Mucosa of rectum (tissue), 2 donors: ENCODE data around the gene ALDH9A1.
A peak's percentile ranks its signal among the peaks of the same experiment; 100 is the strongest.
"Not testable (repeated sequence)": the region's sequence is repeated elsewhere in the genome, so short reads cannot be mapped to it uniquely, and the experiment has no call there.

Experiments
- H3K27ac ChIP-seq, 2 donors: one replicate each; pipeline ENCODE4 v1.7.0; 2013; ENCODE audit warnings: inconsistent platforms in 2 of 2, low read depth in 2 of 2, low read length in 2 of 2
- H3K27me3 ChIP-seq, 2 donors: one replicate each; pipeline ENCODE4 v1.7.0; 2013; ENCODE audit warnings: low read length in 2 of 2; ENCODE audit not compliant: control insufficient read depth in 2 of 2, insufficient read depth in 2 of 2
- H3K36me3 ChIP-seq, 2 donors: one replicate each; pipeline ENCODE4 v1.7.0; 2013; ENCODE audit warnings: low read length in 2 of 2; ENCODE audit not compliant: control insufficient read depth in 2 of 2, insufficient read depth in 2 of 2
- H3K4me1 ChIP-seq, 2 donors: one replicate each; pipeline ENCODE4 v1.7.0; 2013; ENCODE audit warnings: low read length in 2 of 2, mild to moderate bottlenecking in 1 of 2; ENCODE audit not compliant: control insufficient read depth in 2 of 2, insufficient read depth in 2 of 2
- H3K4me3 ChIP-seq, 2 donors: one replicate each; pipeline ENCODE4 v1.7.0; 2013; ENCODE audit warnings: low read length in 2 of 2
- H3K9ac ChIP-seq, 2 donors: one replicate each; pipeline ENCODE4 v1.7.0; 2013; ENCODE audit warnings: low read length in 2 of 2, low read depth in 1 of 2, mild to moderate bottlenecking in 1 of 2
- H3K9me3 ChIP-seq, 2 donors: one replicate each; pipeline ENCODE4 v1.7.0; 2013; ENCODE audit warnings: low read length in 2 of 2; ENCODE audit not compliant: control insufficient read depth in 2 of 2
- donor health status: healthy.
- donor health status: Normal muscosa, but diverticular disease.

The ALDH9A1 gene

DNA sequence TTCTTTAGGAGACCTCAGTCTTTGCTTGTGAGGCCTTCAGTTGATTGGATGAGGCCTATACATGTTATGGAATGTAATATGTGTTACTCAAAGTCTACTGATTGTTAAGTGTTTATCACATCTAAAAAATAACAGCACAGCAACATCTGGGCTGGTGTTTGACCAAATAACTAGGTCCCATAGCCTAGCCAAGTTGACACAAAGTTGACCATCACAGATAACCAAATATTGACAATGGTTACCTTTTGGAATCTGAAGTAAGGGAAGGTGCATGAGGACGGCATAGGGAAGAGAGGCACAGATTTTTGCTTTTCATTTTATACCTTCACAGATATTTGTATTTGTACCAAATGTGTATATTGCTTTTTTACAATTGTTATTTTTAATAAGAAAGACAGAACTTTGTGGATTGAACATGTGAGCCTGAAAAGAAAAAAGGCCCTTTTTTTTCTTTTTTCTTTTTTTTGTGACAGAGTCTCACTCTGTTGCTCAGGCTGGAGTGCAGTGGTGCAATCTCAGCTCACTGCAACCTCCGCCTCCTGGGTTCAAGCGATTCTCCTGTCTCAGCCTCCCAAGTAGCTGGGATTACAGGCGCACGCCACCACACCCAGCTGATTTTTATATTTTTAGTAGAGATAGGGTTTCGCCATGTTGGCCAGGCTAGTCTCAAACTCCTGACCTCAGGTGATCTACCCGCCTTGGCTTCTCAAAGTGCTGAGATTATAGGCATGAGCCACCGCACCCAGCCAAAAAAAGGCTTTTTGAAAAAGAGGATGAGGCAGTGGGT, 18.1 kb upstream of the ALDH9A1 start:
- not testable (repeated sequence) for H3K4me1 ChIP-seq, H3K9me3 ChIP-seq, H3K9ac ChIP-seq, H3K27ac ChIP-seq, H3K27me3 ChIP-seq, H3K4me3 ChIP-seq, H3K36me3 ChIP-seq

DNA sequence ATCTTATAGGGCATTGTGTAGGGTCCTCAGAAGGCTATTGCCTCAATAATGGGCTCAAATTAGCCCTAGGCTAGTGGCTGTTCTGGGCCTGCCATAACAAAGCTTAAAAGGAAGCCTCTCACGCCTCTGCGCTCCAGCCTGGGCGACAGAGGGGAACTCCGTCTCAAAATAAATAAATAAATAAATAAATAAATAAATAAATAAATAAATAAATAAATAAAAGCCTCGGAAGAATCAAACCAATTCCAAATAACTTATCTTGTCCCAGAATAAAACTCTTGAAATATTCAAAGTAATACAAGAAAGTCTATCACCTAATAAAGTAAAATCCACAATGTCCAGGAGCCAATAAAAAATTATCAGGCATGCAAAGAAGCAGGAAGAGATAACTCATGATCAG, 14.4 kb upstream of the ALDH9A1 start:
- Histone ChIP-seq H3K4me1 (no peaks in the 10 kb centered on the region), H3K36me3 (no peaks in the 10 kb centered on the region), H3K4me3 (no peak overlapping the region), H3K9ac (no peak overlapping the region), H3K9me3 (no peaks in the 10 kb centered on the region), H3K27me3 (no peaks in the 10 kb centered on the region), H3K27ac (no peak overlapping the region)

DNA sequence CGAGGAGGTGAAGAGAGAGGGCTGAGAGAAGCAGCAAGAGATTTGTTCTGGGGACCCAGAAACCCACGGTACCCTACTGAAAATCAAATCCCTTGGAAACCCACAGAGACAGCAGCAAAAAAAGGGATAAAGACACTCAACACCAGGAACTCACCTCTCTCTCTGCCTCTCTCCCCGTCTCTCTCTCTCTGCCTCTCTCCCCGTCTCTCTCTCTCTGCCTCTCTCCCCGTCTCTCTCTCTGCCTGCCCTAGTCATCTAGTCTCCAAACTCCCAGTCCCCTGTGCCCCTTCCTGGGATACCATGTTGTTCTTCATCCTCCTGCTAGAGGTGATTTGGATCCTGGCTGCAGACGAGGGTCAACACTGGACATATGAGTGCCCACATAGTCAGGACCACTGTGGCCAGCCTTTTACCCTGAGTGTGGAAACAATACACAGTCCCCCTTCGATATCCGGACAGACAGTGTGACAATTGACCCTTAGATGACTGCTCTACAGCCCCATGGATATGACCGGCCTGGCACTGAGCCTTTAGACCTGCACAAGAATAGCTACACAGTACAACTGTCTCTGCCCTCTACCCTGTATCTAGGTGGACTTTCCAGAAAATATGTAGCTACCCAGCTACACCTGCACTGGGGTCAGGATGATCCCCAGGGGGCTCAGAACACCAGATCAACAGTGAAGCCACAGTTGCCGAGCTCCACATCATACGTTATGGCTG, 9.8 kb upstream of the ALDH9A1 start:
- Histone ChIP-seq H3K4me1 (no peaks in the 10 kb centered on the region), H3K36me3 (no peaks in the 10 kb centered on the region), H3K27ac (no peak overlapping the region), H3K9me3 (no peaks in the 10 kb centered on the region), H3K9ac (no peak overlapping the region), H3K27me3 (peaks cover 0 to 2% of the 10 kb centered on the region in 2 donors), H3K4me3 (no peak overlapping the region)

DNA sequence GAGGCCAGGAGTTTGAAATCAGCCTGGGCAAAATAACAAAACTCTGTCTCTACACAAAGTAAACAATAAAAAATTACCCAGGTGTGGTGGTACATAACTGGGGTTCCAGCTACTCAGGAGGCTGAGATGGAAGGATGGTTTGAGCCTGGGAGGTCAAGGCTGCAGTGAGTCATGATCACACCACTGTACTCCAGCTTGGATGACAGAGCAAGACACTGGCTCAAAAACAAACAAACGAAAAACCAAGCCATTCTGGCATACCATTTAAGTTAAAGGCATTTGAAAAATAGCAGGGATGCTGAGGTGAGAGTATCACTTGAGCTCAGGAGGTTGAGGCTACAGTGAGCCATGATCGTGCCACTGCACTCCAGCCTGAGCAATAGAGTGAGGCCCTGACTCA, 5.3 kb upstream of the ALDH9A1 start:
- Histone ChIP-seq H3K9me3 (no peaks in the 10 kb centered on the region), H3K36me3 (no peaks in the 10 kb centered on the region), H3K4me1 (peaks cover 0 to 3% of the 10 kb centered on the region in 2 donors), H3K27me3 (peaks cover 2 to 4% of the 10 kb centered on the region in 2 donors), H3K4me3 (no peak overlapping the region), H3K27ac (no peak overlapping the region), H3K9ac (no peak overlapping the region)

DNA sequence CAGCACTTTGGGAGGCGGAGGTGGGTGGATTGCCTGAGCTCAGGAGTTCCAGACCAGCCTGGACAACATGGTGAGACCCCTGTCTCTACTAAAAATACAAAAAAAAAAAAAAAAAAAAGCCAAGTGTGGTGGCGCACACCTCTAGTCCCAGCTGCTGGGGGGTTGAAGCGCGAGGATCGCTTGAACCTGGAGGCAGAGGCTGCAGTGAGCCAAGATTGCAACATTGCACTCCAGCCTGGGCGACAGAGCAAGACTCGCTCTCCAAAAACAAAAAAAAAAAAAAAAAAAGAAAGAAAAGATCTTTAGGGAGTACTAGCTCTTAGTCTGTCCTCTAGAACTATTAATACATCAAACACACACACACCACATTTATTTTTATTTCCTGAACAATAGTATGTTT, 3.6 kb upstream of the ALDH9A1 start:
- H3K4me3 ChIP-seq, H3K4me1 ChIP-seq, H3K27ac ChIP-seq, H3K27me3 ChIP-seq, H3K36me3 ChIP-seq, H3K9ac ChIP-seq, H3K9me3 ChIP-seq: not testable (repeated sequence)

DNA sequence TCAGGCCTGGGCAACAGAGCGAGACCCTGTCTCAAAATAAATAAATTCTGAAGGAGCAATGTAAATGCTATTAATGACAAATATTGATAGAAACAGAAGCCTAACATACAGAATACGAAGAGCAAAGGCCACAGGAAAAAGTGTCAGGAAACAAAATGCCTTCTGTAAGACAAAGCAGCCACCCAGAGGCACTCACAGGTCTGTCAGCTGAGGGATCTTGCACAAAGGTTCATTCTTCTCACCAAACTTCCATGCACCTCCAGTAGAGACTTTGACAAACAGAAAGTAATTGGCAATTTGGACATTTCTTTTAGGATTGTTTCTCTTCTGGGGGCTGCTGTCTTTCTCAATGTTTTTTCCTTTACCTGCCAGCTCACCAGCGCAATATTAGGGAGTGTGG, 1.2 kb upstream of the ALDH9A1 start:
- no peak overlapping the region for H3K9ac ChIP-seq
- no peak overlapping the region for H3K4me3 ChIP-seq
- peaks cover 10 to 11% of the 10 kb centered on the region in 2 donors for H3K4me1 ChIP-seq

DNA sequence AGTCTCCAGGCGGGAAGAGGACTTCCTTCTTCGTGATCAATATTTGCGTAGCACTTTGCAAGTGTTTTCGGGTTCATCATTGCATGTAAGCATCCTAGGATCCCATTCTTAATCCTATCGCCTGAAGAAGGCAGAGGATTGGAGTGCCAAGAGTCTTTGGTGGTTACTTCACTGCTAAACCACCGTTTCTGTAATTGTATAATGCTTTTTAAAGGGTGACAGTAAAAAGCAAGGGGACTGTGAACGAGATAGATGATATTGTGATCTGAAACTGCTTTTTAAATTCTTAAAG, 345 bp upstream of the ALDH9A1 start:
- Histone ChIP-seq H3K36me3 (peaks cover 0 to 2% of the 10 kb centered on the region in 2 donors), H3K9me3 (no peaks in the 10 kb centered on the region), H3K4me1 (peaks cover 10 to 11% of the 10 kb centered on the region in 2 donors), H3K9ac (peak overlapping the region; percentile 68 to 84), H3K27me3 (peaks cover 0 to 4% of the 10 kb centered on the region in 2 donors), H3K27ac (peak overlapping the region; percentile 91 to 93), H3K4me3 (peak overlapping the region; percentile 89 to 99)

More for the DNA sequence above, 1.2 kb upstream of the ALDH9A1 start:
- H3K36me3 ChIP-seq: no peaks in the 10 kb centered on the region
- H3K9me3 ChIP-seq: no peaks in the 10 kb centered on the region
- no peak overlapping the region for H3K27ac ChIP-seq
- peaks cover 0 to 4% of the 10 kb centered on the region in 2 donors for H3K27me3 ChIP-seq

DNA sequence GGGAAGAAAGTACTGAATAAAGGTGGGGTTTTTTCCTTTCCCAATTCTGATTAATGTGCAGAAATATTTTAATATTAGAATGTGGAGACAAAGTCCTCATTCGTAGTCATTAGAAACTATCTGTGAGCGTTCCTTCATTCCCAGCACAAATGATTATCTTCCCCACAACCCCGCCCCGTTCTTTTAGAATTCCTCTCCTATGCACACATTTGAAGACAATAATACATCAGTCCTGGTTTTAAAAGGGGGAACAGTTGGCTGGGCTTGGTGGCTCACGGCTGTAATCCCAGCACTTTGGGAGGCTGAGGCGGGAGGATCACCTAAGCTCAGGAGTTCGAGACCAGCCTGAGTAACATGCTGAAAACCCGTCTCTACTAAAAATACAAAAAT, 876 bp downstream of the ALDH9A1 start:
- no peaks in the 10 kb centered on the region for H3K9me3 ChIP-seq
- peaks cover 10 to 11% of the 10 kb centered on the region in 2 donors for H3K4me1 ChIP-seq
- H3K4me3 ChIP-seq: peak overlapping the region; percentile 89 to 99
- peak overlapping the region; percentile 91 to 93 for H3K27ac ChIP-seq
- H3K9ac ChIP-seq: peak overlapping the region; percentile 84 to 93
- peaks cover 0 to 2% of the 10 kb centered on the region in 2 donors for H3K36me3 ChIP-seq
- peaks cover 0 to 4% of the 10 kb centered on the region in 2 donors for H3K27me3 ChIP-seq

DNA sequence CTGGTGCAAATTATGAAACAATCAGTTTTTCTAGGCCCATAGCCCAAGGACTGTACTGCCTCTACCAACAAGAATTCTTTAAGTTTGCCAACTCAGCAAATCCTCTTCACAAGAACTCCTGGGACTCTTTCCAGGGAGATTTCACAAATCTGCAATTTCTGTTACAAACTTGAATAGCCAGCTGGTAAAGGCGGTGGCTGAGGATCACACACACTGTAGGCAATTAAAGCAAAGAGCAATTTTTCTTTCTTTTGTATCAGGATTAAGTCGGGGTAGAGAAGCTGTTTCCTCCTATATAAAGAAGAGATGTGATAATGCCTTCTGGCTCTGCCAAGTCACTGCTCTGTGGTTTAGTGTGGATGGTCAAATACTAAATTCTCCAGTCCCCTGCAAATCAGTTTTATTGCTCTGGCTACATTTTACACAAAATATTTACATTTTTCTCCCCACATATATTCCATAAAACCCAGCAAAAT, 1.7 kb downstream of the ALDH9A1 start:
- Histone ChIP-seq H3K9ac (peak overlapping the region in 1 of 2 donors; percentile 27), H3K9me3 (no peaks in the 10 kb centered on the region), H3K27me3 (peaks cover 0 to 4% of the 10 kb centered on the region in 2 donors), H3K4me3 (peak overlapping the region in 1 of 2 donors; percentile 43), H3K36me3 (peaks cover 0 to 2% of the 10 kb centered on the region in 2 donors), H3K4me1 (peaks cover 10 to 11% of the 10 kb centered on the region in 2 donors), H3K27ac (no peak overlapping the region)

DNA sequence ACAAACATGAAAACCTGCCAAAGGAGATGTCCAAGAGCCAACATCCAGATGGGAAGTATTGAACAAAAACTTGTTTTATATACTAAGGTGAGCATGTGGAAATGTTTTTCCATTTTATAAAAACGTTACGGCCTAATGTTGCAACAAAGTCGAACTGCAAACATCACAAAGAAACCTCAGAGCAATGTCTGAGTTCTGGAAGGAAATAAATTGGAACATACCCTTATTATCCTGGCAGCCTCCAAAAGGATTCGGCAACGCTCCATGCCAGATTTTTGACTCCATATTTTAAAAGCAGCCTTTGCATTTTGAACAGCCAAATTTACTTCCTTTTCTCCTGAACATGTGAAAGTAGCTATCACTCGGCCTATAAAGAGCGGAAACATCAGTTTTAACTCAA, 3.3 kb downstream of the ALDH9A1 start:
- Histone ChIP-seq H3K27me3 (no peaks in the 10 kb centered on the region), H3K4me3 (no peak overlapping the region), H3K27ac (no peak overlapping the region), H3K9me3 (no peaks in the 10 kb centered on the region), H3K36me3 (peaks cover 0 to 2% of the 10 kb centered on the region in 2 donors), H3K4me1 (peaks cover 10 to 11% of the 10 kb centered on the region in 2 donors), H3K9ac (no peak overlapping the region)
